ENCODE measurements around the gene ANAPC15.

GRCh38 chr11:72075756-72076155 is 36.7 kb downstream of the ANAPC15 start:
- TF ChIP-seq CTCF (IDR thresholded peaks at IDR 0.05) (no peak), POLR2AphosphoS5 (IDR thresholded peaks at IDR 0.05) (no peak)
